NCI-H526 treated with DMSO at 0.1 percent for 48 hours (cell line): ENCODE results near the gene ZFY.
A peak's percentile ranks its signal among the peaks of the same experiment; 100 is the strongest.
"Not testable (repeated sequence)": the region's sequence is repeated elsewhere in the genome, so short reads cannot be mapped to it uniquely, and the experiment has no call there.

Experiments used
- DNase-seq: peaks from one replicate; lab custom pipeline; 2025; lab: John Stamatoyannopoulos, UW

The ZFY gene

DNA sequence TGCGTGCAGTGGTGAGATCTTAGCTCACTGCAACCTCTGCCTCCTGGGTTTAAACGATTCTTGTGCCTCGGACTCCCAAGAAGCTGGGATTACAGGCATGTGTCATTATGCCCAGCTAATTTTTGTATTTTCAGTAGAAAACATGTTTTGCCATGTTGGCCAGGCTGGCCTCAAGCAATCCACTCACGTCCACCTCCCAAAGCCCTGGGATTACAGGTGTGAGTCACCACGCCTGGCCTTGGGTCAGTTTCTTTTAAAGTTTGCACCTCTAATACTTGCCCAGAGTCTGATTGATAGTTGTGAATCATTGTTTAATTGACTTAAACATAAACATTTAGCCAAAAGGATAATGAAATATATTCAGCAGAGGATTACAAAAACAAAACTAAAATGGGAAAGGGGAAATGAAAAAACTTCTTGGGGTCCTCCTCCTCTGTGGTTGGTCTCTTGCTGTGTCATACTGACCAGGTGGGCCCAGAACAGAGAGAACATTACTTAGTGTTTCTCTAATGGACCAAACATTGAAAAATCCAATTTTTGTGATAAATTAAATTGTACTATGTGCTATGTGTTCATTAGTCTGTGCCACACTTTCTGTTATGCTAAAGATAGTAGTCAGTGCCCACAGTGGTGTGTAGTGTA lies 38.0 kb downstream of the ZFY start:
- no peak for DNase-seq

DNA sequence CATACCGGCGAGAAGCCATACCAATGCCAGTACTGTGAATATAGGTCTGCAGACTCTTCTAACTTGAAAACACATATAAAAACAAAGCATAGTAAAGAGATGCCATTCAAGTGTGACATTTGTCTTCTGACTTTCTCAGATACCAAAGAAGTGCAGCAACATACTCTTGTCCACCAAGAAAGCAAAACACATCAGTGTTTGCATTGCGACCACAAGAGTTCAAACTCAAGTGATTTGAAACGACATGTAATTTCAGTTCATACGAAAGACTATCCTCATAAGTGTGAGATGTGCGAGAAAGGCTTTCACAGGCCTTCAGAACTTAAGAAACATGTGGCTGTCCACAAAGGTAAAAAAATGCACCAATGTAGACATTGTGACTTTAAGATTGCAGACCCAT lies 44.1 kb downstream of the ZFY start:
- DNase-seq, result no peak

DNA sequence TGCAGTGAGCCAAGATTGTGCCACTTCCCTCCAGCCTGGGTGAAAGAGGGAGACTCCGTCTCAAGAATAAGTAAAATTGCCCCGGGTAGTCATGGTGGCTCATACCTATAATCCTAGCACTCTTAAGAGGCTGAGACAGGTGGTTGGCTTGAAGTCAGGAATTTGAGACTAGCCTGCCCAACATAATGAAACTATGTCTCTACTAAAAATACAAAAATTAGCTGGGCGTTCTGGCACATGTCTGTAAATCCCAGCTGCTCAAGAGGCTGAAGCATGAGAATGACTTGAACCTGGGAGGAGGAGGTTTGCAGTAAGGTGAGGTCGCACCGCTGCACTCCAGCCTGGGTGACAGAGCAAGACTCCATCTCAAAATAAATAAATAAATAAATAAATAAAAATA lies 49.3 kb downstream of the ZFY start:
- no peak for DNase-seq

DNA sequence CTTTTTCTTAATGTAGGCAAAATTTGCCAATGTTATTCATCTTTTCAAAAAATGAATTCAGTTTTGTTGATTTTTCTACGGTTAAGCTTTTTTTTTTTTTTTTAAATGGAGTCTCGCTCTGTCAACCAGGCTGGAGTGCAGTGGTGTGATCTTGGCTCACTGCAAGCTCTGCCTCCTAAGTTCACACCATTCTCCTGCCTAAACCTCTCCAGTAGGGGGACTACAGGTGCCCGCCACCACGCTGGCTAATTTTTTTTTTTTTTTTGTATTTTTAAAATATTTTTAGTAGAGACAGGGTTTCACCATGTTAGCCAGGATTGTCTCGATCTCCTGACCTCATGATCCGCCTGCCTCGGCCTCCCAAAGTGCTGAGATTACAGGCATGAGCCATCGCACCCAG lies 52.0 kb downstream of the ZFY start:
- DNase-seq, result not testable (repeated sequence)

DNA sequence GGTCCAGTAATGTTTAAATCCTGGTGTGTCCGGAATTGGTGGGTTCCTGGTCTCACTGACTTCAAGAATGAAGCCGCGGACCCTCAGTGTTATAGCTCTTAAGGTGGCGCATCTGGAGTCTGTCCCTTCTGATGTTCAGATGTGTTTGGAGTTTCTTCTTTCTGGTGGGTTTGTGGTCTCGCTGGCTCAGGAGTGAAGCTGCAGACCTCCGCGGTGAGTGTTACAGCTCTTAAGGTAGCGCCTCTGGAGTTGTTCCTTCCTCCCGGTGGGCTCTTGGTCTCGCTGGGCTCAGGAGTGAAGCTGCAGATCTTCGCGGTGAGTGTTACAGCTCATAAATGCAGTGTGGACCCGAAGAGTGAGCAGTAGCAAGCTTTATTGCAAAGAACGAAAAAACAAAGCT lies 62.2 kb downstream of the ZFY start:
- DNase-seq, result not testable (repeated sequence)

DNA sequence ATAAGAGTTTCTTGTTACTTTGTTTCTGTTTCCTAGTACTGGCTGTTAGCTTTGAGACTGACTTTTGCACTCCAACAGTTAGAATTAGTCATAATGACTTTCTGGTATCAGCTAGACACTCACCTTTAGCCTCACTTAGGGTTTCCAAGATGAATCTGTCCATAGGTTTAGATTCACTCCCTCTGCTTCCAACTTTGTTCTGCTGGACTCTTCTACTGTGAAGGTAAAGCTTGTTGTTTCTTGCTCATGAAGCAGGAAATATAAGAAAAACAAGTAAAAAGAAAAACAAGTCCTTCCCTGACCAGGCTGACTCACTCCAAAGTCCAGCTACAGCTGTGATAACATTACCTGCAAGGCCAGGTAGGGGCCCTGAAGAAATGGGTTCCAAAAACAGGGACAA lies 67.0 kb downstream of the ZFY start:
- no peak for DNase-seq

DNA sequence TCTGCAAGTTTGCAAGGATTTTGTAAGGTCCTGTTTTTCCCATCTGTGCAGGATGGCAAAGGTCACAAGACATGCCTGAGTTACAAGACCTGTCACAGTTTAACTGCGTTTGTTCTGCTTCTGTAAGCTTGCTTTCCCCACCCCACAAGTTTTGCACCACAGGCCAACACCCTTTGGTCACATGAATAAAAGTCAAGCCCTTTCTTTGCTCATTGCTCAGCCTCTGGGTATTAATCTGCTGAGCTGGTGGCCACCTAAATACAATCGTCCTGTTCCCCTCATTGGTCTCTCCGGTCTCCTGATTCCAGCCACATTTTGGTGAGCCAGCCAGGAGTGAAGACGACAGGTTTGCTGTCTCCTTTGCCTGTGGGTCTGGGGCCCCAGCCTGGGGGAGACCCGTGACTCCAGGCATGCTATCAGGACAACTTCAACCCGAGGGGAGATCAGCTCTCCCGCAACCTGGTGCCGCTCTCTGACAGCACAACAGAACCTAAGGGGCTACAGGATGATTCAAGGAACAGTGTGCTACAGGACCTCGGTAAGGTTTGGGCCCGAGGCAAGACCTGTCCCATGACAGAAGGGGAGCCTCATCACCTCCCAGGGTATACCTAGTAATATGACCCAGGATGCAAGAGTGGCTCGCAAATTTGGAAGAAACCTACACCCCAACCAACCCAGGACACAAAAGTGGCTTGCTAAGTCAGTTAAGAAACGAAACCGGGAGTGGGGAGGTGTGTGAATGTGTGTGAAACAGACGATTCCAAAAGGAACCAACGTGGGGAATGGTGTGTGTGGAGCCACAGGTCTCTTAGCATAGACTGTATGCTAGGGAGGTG lies 67.7 kb downstream of the ZFY start:
- DNase-seq, result peak; percentile 1

DNA sequence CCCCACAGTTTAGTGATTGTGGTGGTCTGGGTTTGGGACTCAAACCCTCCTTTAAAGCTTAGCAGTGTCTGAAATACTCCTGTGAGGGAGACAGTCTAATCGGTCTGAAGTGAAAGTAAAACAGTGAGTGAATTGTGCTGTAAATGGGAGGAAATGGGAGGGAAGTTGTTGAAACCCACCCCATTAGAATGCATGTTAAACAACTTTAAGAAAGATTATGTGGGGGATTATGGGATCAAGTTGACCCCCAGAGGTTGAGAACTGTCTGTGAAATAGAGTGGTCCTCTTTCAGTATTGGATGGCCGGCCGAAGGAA lies 68.3 kb downstream of the ZFY start:
- DNase-seq, result peak; percentile 6

DNA sequence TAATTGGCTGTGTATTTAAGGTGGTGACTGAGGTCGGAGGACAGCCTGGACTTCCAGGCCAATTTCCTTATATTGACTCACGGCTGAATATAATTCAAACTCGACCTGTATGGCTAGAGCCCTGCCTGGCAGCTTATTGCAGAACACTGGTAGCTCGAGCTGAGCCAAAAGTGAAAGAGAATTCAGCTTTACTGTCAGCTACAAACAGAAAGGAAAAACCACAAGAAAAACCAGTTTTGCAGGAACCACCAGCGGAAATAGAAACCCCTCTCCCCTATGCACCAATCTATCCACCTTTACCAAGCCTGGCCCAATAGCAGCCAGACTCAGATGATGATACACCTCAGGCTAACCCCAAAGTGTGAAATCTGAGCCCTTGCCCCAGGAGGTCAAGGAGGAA lies 68.7 kb downstream of the ZFY start:
- peak; percentile 18 for DNase-seq

DNA sequence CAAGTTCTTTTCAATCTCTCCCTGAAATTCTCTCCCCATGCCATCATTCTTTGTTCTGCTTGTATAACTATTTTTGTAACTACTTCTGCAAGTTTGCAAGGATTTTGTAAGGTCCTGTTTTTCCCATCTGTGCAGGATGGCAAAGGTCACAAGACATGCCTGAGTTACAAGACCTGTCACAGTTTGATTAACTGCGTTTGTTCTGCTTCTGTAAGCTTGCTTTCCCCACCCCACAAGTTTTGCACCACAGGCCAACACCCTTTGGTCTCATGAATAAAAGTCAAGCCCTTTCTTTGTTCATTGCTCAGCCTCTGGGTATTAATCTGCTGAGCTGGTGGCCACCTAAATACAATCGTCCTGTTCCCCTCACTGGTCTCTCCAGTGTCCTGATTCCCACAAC lies 70.8 kb downstream of the ZFY start:
- not testable (repeated sequence) for DNase-seq

DNA sequence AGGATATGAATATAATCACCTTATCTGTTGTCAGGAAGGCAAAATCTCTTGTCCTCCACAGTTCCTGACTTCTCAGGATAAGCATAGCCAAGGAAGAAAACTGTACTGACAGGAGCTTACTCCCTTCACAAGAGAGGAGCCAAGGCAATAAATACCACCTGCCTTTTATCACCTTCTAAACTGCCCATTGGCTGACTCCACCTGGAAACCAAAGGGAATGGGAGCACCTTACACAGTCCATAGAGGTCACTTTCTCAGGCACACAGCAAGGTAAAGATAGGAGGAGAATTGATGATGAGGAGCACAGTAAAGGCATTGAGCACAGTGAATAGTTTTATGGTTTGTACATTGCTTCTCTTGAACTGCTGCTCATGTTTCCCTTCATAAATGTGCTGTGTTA lies 72.8 kb downstream of the ZFY start:
- no peak for DNase-seq

DNA sequence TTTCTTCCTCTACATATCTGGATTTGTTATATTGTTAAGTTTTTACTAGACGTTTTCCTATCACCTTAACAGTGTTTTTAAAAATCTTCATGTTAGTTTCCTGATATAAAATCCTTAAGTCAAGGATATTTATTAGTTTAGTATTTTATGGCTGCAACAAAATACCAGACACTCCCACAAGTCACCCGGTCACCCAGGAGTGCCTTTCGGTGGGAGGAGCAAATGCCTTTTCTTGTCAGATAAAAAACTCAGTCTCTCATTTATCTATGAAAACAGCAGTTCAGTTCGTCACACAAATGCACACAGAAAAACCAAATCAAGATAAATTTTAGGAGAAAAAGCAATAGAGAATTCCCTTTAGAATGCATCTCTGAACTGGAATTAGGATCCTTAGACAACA lies 77.0 kb downstream of the ZFY start:
- DNase-seq, result no peak

DNA sequence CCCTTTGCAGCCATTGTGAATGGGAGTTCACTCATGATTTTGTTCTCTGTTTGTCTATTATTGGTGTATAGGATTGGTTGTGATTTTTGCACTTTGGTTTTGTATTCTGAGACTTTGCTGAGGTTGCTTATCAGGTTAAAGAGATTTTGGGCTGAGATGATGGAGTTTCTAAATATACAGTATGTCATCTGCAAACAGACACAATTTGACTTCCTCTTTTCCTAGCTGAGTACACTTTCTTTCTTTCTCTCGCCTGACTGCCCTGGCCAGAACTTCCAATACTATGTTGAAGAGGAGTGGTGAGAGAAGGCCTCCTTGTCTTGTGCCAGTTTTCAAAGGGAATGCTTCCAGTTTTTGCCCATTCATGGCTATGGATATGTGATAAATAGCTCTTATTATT lies 81.4 kb downstream of the ZFY start:
- DNase-seq, result no peak

DNA sequence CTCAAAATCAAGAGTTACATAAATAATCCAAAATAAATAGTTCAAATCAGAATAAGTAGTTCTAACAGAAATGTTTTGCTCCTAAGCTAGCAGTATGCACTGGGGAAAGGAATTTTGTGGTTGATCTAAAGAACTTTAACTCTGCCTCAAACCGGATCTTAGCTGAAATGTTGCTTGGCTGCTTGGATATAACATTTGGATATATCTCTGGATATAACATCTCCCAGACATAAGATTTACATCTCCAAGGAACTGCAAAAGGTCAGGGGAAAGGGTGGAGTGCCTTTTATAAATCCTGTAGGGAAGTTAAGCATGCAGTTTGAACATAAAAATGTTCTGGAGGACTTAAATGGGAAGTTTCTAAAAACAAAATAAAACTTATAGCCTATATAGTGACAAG lies 83.4 kb downstream of the ZFY start:
- no peak for DNase-seq

DNA sequence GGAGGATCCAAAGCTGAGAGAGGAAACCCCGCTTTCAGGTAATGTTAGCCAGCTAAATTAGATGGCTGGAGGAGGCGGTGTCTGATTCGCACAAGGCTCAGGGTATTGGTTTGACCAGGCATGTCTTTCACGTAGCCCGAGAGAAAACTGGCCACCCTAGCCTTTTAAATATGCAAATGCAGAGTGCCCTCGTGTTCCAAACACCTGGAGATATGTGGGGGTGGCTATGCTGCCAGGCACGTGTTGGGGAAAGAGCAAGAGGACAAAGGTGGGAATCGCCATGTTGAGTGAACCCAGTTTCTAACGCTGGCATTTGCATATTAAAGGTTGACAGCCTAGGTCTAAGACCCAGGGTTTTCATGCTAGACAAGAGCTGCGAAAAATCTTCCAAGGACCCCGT lies 84.4 kb downstream of the ZFY start:
- DNase-seq, result no peak

DNA sequence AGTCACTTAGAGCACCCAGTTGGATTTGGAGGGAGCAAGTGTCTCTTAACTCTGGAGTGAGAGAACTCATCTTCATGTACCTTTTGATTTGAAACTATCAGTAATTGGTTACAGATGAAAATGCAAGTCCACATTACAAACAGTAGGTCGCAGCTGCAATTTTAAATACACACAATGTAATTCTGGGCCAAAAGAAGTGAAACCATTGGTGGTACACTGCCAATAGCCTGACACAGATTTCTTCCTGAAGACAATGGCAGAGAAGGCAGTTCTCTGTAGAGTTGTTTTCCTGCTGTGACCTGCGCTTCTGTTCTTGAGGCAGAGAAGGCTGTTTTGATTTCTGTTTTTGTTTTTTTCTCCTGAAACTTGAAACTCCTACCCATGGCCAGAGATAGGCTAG lies 86.0 kb downstream of the ZFY start:
- DNase-seq, result no peak

DNA sequence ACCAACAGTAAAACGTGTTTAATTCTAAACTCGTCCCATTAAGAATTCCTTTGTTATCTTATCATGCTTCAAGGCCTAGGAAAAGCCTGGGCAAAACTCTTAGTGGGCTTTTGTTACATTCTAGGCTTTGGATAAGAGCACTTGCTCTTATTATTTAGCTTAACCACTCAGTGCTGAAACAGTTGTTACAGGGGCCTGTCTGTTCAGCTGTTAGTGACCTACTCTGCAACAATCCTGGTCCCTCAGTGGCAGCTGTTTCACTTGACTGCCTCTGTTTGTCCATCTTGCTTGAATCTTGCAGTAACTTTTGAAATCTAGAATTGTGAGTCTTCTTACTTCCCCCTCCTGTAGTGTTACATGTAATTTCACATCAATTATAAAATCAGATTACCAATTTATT lies 88.4 kb downstream of the ZFY start:
- no peak for DNase-seq

DNA sequence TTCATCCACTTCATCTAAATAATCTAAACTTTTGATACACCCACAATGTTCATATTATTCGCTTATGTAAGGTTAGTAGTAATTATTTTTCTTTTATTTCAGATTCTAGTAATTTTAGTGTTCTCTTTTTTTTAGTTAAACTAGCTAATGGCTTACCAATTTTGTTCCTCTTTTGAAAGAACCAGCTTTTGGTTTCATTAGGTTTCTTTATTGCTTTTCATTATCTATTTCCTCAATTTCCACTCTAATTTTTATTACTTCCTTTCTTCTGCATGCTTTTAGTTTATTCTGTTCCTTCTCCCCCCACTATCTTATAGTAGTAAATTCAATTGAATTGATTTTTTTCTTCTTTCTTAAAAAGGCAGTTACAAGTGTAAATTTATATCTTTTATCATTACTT lies 90.2 kb downstream of the ZFY start:
- DNase-seq, result no peak
